ENCODE measurements around the gene NTM. TPM values are rescaled to one million over a fixed set of nuclear protein-coding genes. Genes with fewer than 3 reads are reported as not detected.

The NTM gene
- total and polyA plus RNA-seq, 2 donors (not counting 1 experiment from before 2014, with no cell fraction given), result 12.3 to 28.6 TPM

DNA sequence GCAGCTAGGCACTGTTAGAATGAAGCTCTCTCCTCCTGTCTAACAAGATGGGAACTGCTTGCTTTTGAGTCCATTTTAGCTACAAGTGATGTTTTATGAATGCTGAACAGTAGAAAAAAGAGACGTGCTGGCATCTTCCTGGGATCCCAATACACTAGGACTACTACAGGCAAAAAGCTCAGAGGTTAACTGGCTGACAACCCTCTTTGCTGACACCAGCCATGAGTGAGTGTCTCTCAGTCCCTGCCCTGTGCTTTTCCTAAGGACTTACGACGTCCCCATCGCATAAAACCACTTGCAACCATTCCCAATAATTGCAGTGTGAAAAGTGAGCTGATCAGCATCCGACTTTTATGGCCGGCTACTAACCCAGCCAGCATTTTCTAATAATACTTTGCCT lies 213.5 kb downstream of the NTM start:
- Histone ChIP-seq H3K9me3 (ENCODE audit: control insufficient read depth, insufficient read depth, low read depth, low read length) (no peaks in the 10 kb centered on the region), H3K79me2 (ENCODE audit: control insufficient read depth, insufficient read depth, low read length) (no peaks in the 10 kb centered on the region), H3K4me1 (ENCODE audit: control insufficient read depth, extremely low read depth, insufficient read depth, low read length) (no peaks in the 10 kb centered on the region), H2AFZ (ENCODE audit: low read length) (no peak overlapping the region), H3K4me2 (ENCODE audit: extremely low read depth, insufficient read depth, low read length) (no peak overlapping the region), H3K36me3 (ENCODE audit: control insufficient read depth, insufficient read depth, low read length) (no peaks in the 10 kb centered on the region), H3K27ac (ENCODE audit: insufficient read depth, low read length) (no peak overlapping the region), H3K4me3 (replicated peaks in 1 of 4; ENCODE audit: control extremely low read depth in 1 of 4, insufficient read depth in 1 of 4, low read depth in 3 of 4, low read length in 4 of 4) (no peak overlapping the region), H4K20me1 (ENCODE audit: control insufficient read depth, extremely low read depth, insufficient read depth, low read length) (no peaks in the 10 kb centered on the region), H3K9ac (ENCODE audit: insufficient read depth, low read length) (no peak overlapping the region), H3K27me3 (ENCODE audit: control insufficient read depth, insufficient read depth, low read length) (no peaks in the 10 kb centered on the region)
- TF ChIP-seq, protein P1, sequence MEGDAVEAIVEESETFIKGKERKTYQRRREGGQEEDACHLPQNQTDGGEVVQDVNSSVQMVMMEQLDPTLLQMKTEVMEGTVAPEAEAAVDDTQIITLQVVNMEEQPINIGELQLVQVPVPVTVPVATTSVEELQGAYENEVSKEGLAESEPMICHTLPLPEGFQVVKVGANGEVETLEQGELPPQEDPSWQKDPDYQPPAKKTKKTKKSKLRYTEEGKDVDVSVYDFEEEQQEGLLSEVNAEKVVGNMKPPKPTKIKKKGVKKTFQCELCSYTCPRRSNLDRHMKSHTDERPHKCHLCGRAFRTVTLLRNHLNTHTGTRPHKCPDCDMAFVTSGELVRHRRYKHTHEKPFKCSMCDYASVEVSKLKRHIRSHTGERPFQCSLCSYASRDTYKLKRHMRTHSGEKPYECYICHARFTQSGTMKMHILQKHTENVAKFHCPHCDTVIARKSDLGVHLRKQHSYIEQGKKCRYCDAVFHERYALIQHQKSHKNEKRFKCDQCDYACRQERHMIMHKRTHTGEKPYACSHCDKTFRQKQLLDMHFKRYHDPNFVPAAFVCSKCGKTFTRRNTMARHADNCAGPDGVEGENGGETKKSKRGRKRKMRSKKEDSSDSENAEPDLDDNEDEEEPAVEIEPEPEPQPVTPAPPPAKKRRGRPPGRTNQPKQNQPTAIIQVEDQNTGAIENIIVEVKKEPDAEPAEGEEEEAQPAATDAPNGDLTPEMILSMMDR (conservative IDR thresholded peaks at IDR 0.05 in 1 of 2, IDR thresholded peaks at IDR 0.05 in 1 of 2; ENCODE audit: low read depth in 1 of 2, low read length in 2 of 2), result no peak
- no peak for TF ChIP-seq EZH2 (IDR thresholded peaks at IDR 0.05; ENCODE audit: low read length, missing control alignments)
- DNase-seq (ENCODE audit: low read depth in 2 of 2), result no peak

DNA sequence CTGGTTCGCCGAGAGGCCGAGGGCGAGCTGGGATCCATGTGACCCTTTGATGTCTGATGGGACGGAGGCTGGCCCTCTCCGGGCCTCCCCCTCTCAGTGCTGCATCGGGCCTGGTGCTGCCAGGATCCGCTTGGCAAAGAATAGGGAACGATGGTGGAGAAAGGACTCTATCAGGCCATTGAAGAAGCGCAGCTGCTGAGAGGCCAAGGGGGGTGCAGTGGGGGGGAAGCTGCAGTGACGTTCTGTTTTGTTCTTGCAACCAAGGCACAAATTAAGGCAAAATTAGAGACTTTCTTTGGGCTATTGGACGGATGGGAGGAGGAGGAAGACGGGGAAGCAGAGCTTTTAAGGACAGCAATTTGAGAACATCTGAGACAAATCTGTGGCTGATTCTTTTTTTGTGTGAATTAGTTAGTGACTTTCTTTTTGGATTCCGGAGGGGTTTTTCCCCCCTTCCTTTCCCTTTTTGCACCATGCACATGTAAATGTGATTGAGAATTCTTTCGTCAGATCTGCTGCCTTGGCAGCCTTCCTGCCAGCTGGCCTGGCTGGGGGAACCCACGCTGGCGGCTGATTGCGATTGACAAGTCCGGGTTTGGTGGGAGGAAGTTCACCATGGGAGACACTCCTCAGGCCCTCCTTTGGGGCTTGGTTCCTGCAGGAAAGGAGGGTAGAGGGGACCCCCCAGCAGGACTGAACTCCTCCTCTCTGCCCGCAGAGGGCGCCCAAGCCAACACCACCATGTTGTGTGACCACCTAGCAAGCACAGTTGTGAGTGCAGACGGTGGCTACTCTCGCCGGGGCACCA lies 214.6 kb downstream of the NTM start:
- no peaks in the 10 kb centered on the region for H3K27me3 ChIP-seq (ENCODE audit: control insufficient read depth, insufficient read depth, low read length)
- peak in 1 of 2 donors; percentile 28 for DNase-seq (ENCODE audit: low read depth in 2 of 2)
- H4K20me1 ChIP-seq (ENCODE audit: control insufficient read depth, extremely low read depth, insufficient read depth, low read length), result no peaks in the 10 kb centered on the region
- H3K4me2 ChIP-seq (ENCODE audit: extremely low read depth, insufficient read depth, low read length), result no peak overlapping the region
- H3K79me2 ChIP-seq (ENCODE audit: control insufficient read depth, insufficient read depth, low read length), result no peaks in the 10 kb centered on the region
- no peaks in the 10 kb centered on the region for H3K36me3 ChIP-seq (ENCODE audit: control insufficient read depth, insufficient read depth, low read length)
- TF ChIP-seq EZH2 (IDR thresholded peaks at IDR 0.05; ENCODE audit: low read length, missing control alignments), result no peak
- TF ChIP-seq, protein P1 (conservative IDR thresholded peaks at IDR 0.05 in 1 of 2, IDR thresholded peaks at IDR 0.05 in 1 of 2; ENCODE audit: low read depth in 1 of 2, low read length in 2 of 2), result peak; percentile 21 to 32
- no peak overlapping the region for H3K27ac ChIP-seq (ENCODE audit: insufficient read depth, low read length)
- no peaks in the 10 kb centered on the region for H3K4me1 ChIP-seq (ENCODE audit: control insufficient read depth, extremely low read depth, insufficient read depth, low read length)
- H3K9ac ChIP-seq (ENCODE audit: insufficient read depth, low read length), result no peak overlapping the region
- no peaks in the 10 kb centered on the region for H3K9me3 ChIP-seq (ENCODE audit: control insufficient read depth, insufficient read depth, low read depth, low read length)
- H3K4me3 ChIP-seq (replicated peaks in 1 of 4; ENCODE audit: control extremely low read depth in 1 of 4, insufficient read depth in 1 of 4, low read depth in 3 of 4, low read length in 4 of 4), result no peak overlapping the region
- no peak overlapping the region for H2AFZ ChIP-seq (ENCODE audit: low read length)

GRCh38 chr11:131588057-131588456 lies 217.6 kb downstream of the NTM start:
- H3K79me2 ChIP-seq (ENCODE audit: control insufficient read depth, insufficient read depth, low read length), result no peaks in the 10 kb centered on the region

More at GRCh38 chr11:131588057-131588456, 217.6 kb downstream of the NTM start:
- Histone ChIP-seq H3K4me2 (ENCODE audit: extremely low read depth, insufficient read depth, low read length) (no peak overlapping the region), H3K4me3 (replicated peaks in 1 of 4; ENCODE audit: control extremely low read depth in 1 of 4, insufficient read depth in 1 of 4, low read depth in 3 of 4, low read length in 4 of 4) (no peak overlapping the region), H3K36me3 (ENCODE audit: control insufficient read depth, insufficient read depth, low read length) (no peaks in the 10 kb centered on the region), H3K27ac (ENCODE audit: insufficient read depth, low read length) (no peak overlapping the region), H3K9me3 (ENCODE audit: control insufficient read depth, insufficient read depth, low read depth, low read length) (no peaks in the 10 kb centered on the region), H3K4me1 (ENCODE audit: control insufficient read depth, extremely low read depth, insufficient read depth, low read length) (no peaks in the 10 kb centered on the region), H2AFZ (ENCODE audit: low read length) (no peak overlapping the region), H3K27me3 (ENCODE audit: control insufficient read depth, insufficient read depth, low read length) (no peaks in the 10 kb centered on the region), H3K9ac (ENCODE audit: insufficient read depth, low read length) (no peak overlapping the region), H4K20me1 (ENCODE audit: control insufficient read depth, extremely low read depth, insufficient read depth, low read length) (no peaks in the 10 kb centered on the region)
- TF ChIP-seq EZH2 (IDR thresholded peaks at IDR 0.05; ENCODE audit: low read length, missing control alignments), result no peak
- TF ChIP-seq, protein P1 (conservative IDR thresholded peaks at IDR 0.05 in 1 of 2, IDR thresholded peaks at IDR 0.05 in 1 of 2; ENCODE audit: low read depth in 1 of 2, low read length in 2 of 2), result no peak
- DNase-seq (ENCODE audit: low read depth in 2 of 2), result no peak
